Fibroblast of skin of left quadriceps (primary cell): Measurements from ENCODE around the gene KRTAP11-1.

Experiments
- DNase-seq, 2 experiments: peaks; one replicate each; pipeline ENCODE4 v3.0.0-alpha.2; 2013; ENCODE audit warnings: low read depth in 2 of 2

KRTAP11-1 gene

GRCh38 chr21:30881480-30881879, at the start of gene KRTAP11-1:
TSS of gene KRTAP11-1 (minus strand) at chr21:30881580. CDS start at chr21:30881524, 56 bp downstream.
- DNase-seq: no peak

DNA sequence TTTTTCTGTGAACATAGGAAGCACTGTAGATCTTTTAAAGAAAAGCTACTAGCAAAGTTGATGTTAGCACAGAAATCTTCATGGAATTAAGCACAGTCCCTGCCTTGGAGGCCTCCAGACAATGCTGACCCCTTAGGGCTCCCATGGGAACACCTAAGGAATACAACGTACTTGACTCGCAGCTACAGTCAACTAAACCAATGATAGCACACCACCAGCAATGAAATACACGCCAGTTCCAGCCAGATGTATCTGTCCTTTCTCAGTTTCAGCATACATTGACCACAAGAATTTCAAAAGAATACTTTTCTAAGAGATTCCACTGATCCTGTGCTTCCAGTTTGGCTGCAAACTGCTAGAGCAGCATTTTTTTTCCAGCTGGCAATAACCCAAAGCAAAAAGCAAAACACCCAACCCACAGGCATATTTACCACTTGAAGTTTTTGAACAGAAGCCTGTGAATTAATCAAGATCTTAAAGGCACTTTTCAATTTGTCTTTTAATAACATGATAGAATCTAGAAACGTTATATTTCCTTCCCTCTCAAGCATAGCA, 42.8 kb upstream of the KRTAP11-1 start:
- DNase-seq: no peak

- DNase-seq: no peak
Measured at GRCh38 chr21:30921129-30921528, 39.7 kb upstream of the KRTAP11-1 start.

DNA sequence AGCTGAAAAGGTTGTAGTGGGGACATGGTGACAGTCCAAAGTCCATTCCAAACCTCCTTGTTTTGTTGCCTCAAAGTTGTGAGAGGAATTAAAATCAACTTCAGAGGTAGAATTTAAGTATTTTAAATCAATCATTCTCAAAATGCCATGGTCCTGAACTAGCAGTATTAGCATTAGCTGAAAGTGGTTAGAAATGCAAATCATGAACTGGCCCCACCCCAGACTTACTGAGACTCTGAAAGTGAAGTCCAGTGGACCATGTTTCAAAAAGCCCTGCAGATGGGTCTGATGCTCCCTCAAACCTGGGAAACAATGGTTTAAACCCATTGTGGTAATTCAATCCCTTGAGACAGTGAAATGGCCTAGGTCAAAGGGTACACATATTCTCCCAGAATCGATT, 36.2 kb upstream of the KRTAP11-1 start:
- DNase-seq: no peak

DNA sequence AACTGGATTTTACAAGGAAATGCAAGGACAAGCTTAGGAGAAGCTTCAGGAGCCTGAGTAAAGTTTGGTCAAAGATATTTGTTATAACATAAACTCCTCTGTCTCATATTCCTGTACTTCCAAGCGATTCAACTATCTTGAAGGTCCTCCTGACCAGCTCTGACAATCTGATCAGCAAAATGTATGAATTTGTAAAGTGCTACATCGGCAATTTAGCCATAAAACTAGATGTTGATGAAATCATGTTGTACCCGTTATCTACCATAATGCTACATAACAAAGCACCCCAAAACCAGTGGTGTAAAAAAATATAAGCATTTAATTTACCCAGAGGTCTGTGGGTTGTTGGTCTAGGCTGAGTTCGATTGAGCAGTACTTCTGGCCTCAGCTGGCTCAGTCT, 19.5 kb upstream of the KRTAP11-1 start:
- DNase-seq: no peak

GRCh38 chr21:30882866-30883597, 1.7 kb upstream of the KRTAP11-1 start:
- no peak for DNase-seq

DNA sequence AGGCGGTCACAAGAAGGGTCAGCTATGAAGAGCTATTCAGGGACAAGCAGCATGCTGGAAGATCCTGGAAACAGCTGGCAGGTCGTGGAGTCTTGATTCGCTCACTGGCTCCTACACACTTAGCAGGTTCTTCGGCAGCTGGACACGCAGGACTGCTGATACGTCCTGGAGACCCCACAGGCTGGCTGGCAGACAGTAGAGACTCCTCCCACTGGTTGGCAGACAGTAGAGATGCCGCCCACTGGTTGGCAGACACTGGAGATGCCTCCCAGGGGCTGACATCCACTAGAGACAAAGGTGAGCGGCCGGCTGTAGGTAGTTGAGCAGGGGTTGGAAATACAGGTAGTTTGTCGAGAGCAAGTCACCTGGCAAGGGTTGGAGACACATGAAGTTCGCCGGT, 466 bp downstream of the KRTAP11-1 start:
- DNase-seq: no peak

DNA sequence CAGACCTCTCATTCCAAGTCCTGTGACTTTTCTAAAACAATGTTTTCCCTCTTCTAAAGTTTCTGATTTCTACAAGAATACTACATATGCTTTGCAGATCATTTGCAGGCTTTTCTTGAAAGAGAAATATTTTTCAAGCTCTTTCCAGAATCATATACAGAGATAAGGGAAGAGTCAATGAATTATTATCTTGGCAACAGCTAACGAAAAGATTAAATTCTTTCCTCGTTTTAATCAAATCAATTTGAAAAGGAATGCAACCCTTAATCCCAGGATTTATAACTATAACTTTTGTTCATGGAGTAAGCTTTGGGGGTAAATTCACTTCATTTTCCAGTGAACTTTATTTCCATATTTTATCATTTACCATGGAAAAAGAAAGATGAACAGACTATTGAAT, 6.9 kb downstream of the KRTAP11-1 start:
- no peak for DNase-seq

GRCh38 chr21:30847627-30848500, 33.5 kb downstream of the KRTAP11-1 start:
- DNase-seq: no peak

- DNase-seq: no peak
Measured at GRCh38 chr21:30842990-30843389, 38.4 kb downstream of the KRTAP11-1 start.

- no peak for DNase-seq
Measured at GRCh38 chr21:30839304-30839703, 42.1 kb downstream of the KRTAP11-1 start.

GRCh38 chr21:30838536-30838935, 42.8 kb downstream of the KRTAP11-1 start:
- no peak for DNase-seq

GRCh38 chr21:30831194-30831765, 50.1 kb downstream of the KRTAP11-1 start:
- no peak for DNase-seq
